Liver (tissue), 9 donors: ENCODE data around the gene BRCA1. TPM values are rescaled to one million over a fixed set of nuclear protein-coding genes. Genes with fewer than 3 reads are reported as not detected.

ENCODE experiments used
- DNase-seq: peaks from one replicate; pipeline ENCODE4 v3.0.0-alpha.2; 2017; ENCODE audit warnings: low spot score
- H3K27ac ChIP-seq, 2 donors: one replicate each; pipeline ENCODE4 v1.7.0; 2013; ENCODE audit warnings: inconsistent platforms in 2 of 2, low read length in 2 of 2, control low read depth in 1 of 2, low read depth in 1 of 2, mild to moderate bottlenecking in 1 of 2
- H3K27me3 ChIP-seq, 4 donors: one replicate each; pipeline versions ENCODE4 v1.6.1 to v1.7.0; 2013; ENCODE audit warnings: low read length in 3 of 4, inconsistent platforms in 1 of 4, mild to moderate bottlenecking in 1 of 4, moderate library complexity in 1 of 4; ENCODE audit not compliant: control insufficient read depth in 4 of 4, insufficient read depth in 4 of 4
- H3K36me3 ChIP-seq, 4 donors: one replicate each; pipeline versions ENCODE4 v1.6.1 to v1.7.0; 2013; ENCODE audit warnings: low read length in 3 of 4, mild to moderate bottlenecking in 3 of 4, low read depth in 1 of 4, moderate library complexity in 1 of 4; ENCODE audit not compliant: control insufficient read depth in 4 of 4, insufficient read depth in 3 of 4
- H3K4me1 ChIP-seq, 4 donors: one replicate each; pipeline versions ENCODE4 v1.6.1 to v1.7.0; 2013; ENCODE audit warnings: low read length in 3 of 4, mild to moderate bottlenecking in 3 of 4, moderate library complexity in 1 of 4; ENCODE audit not compliant: control insufficient read depth in 4 of 4, insufficient read depth in 4 of 4
- H3K4me3 ChIP-seq, 3 donors: one replicate each; pipeline versions ENCODE4 v1.6.1 to v1.7.0; 2013; ENCODE audit warnings: low read length in 3 of 3, control low read depth in 1 of 3, low read depth in 1 of 3, mild to moderate bottlenecking in 1 of 3
- H3K9ac ChIP-seq, 2 donors: one replicate each; pipeline ENCODE4 v1.7.0; 2013; ENCODE audit warnings: low read length in 2 of 2, mild to moderate bottlenecking in 2 of 2, moderate library complexity in 2 of 2, control low read depth in 1 of 2, low read depth in 1 of 2
- H3K9me3 ChIP-seq, 4 donors: one replicate each; pipeline versions ENCODE4 v1.6.1 to v1.7.0; 2013; ENCODE audit warnings: low read length in 3 of 4; ENCODE audit not compliant: control insufficient read depth in 4 of 4
- EGR1 ChIP-seq, 2 donors: IDR thresholded peaks; 2 replicates each; pipeline ENCODE4 v1.6.1; 2016 to 2018; ENCODE audit warnings: antibody characterized with exemption in 2 of 2, low read depth in 2 of 2
- FOXA1 ChIP-seq: IDR thresholded peaks from 2 replicates; pipeline ENCODE4 v1.6.1; 2016; ENCODE audit warnings: antibody characterized with exemption
- FOXA2 ChIP-seq: IDR thresholded peaks from 2 replicates; pipeline ENCODE4 v1.6.1; 2016; ENCODE audit warnings: antibody characterized with exemption
- GABPA ChIP-seq, 2 donors: IDR thresholded peaks in 1 of 2; conservative IDR thresholded peaks in 1 of 2; 2 replicates each; pipeline ENCODE4 v1.6.1; 2016; ENCODE audit warnings: antibody characterized with exemption in 2 of 2, mild to moderate bottlenecking in 1 of 2, moderate library complexity in 1 of 2
- HNF4A ChIP-seq, 2 donors: conservative IDR thresholded peaks; 2 replicates each; pipeline ENCODE4 v1.6.1; 2016; ENCODE audit warnings: antibody characterized with exemption in 2 of 2, mild to moderate bottlenecking in 2 of 2
- HNF4G ChIP-seq: IDR thresholded peaks from 2 replicates; pipeline ENCODE4 v1.6.1; 2016; ENCODE audit warnings: antibody characterized with exemption
- JUND ChIP-seq, 2 donors: IDR thresholded peaks; 2 replicates each; pipeline ENCODE4 v1.6.1; 2016; ENCODE audit warnings: antibody characterized with exemption in 2 of 2
- NR2F2 ChIP-seq: IDR thresholded peaks from 2 replicates; pipeline ENCODE4 v1.6.1; 2016; ENCODE audit warnings: antibody characterized with exemption
- RAD21 ChIP-seq, 2 donors: IDR thresholded peaks; 2 replicates each; pipeline ENCODE4 v1.6.1; 2016; ENCODE audit warnings: antibody characterized with exemption in 2 of 2, mild to moderate bottlenecking in 2 of 2
- RXRA ChIP-seq, 2 donors: IDR thresholded peaks; 2 replicates each; pipeline ENCODE4 v1.6.1; 2017 to 2018; ENCODE audit warnings: antibody characterized with exemption in 2 of 2, mild to moderate bottlenecking in 1 of 2
- SP1 ChIP-seq: IDR thresholded peaks from 2 replicates; pipeline ENCODE4 v1.6.1; 2018; ENCODE audit warnings: antibody characterized with exemption, mild to moderate bottlenecking
- TAF1 ChIP-seq: conservative IDR thresholded peaks from 2 replicates; pipeline ENCODE4 v1.6.1; 2016; ENCODE audit warnings: antibody characterized with exemption, mild to moderate bottlenecking
- YY1 ChIP-seq: IDR thresholded peaks from 2 replicates; pipeline ENCODE4 v1.6.1; 2016; ENCODE audit warnings: antibody characterized with exemption, mild to moderate bottlenecking
- ZBTB33 ChIP-seq: IDR thresholded peaks from 2 replicates; pipeline ENCODE4 v1.6.1; 2016; ENCODE audit warnings: antibody characterized with exemption
- WGBS: extraction: QIAGEN DNeasy Blood & Tissue Kit; methylation state at CpG from one replicate; pipeline ENCODE4 v1.1.7; 2013; 5-methylcytosine and 5-hydroxymethylcytosine counted together
- polyA plus RNA-seq, 2 donors: library from polyadenylated mRNA; stranded (reverse) in 1 of 2; unstranded in 1 of 2; fragments of 200-250 nt in 1 of 2; fragments of >200 nt in 1 of 2; fragmentation: Nextera tagmentation in 1 of 2; extraction: Ambion mirVana in 1 of 2; gene quantifications; one replicate each; pipeline versions ENCODE4 v1.2.1 to v1.2.3, GENCODE V29; 2013 to 2015
- total RNA-seq, 2 donors: library from RNA; depleted of rRNA; stranded (reverse); fragments of >200 nt; gene quantifications; one replicate each; pipeline ENCODE4 v1.2.3, GENCODE V29; 2014
- TF ChIP-seq, protein P1 (sequence below): IDR thresholded peaks from 2 replicates; pipeline ENCODE4 v1.6.1; 2016; ENCODE audit warnings: antibody characterized with exemption, mild to moderate bottlenecking
- TF ChIP-seq, protein P2 (sequence below): IDR thresholded peaks from 2 replicates; pipeline ENCODE4 v1.6.1; 2016; ENCODE audit warnings: antibody characterized with exemption
- TF ChIP-seq, protein P3 (sequence below): IDR thresholded peaks from 2 replicates; pipeline ENCODE4 v1.6.1; 2016; ENCODE audit warnings: antibody characterized with exemption
- TF ChIP-seq, protein P4 (sequence below): fragments of 150-350 bp; IDR thresholded peaks from 2 replicates; pipeline ENCODE4 v1.5.1; 2017; ENCODE audit warnings: improper control_type of control experiment, low read depth, low read length; ENCODE audit not compliant: missing input control
- donor health status: healthy.
- donor health status: healthy.
- donor health status: healthy.
- donor health status: healthy.
- donor health status: healthy.

BRCA1 gene
- total and polyA plus RNA-seq, 4 donors = 1.5 to 18.6 (median 12.8) TPM

DNA sequence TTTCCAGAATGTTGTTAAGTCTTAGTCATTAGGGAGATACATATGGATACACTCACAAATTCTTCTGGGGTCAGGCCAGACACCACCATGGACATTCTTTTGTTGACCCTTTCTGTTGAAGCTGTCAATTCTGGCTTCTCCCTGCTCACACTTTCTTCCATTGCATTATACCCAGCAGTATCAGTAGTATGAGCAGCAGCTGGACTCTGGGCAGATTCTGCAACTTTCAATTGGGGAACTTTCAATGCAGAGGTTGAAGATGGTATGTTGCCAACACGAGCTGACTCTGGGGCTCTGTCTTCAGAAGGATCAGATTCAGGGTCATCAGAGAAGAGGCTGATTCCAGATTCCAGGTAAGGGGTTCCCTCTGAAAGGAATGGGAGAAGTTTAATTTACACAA, 54.3 kb downstream of the BRCA1 start:
- Histone ChIP-seq H3K27ac (no peak overlapping the region), H3K4me3 (no peak overlapping the region), H3K9me3 (no peaks in the 10 kb centered on the region), H3K9ac (no peak overlapping the region), H3K27me3 (no peaks in the 10 kb centered on the region), H3K36me3 (peaks cover 0 to 2% (median 0%) of the 10 kb centered on the region in 4 donors), H3K4me1 (peaks cover 4 to 21% (median 20%) of the 10 kb centered on the region in 4 donors)
- DNase-seq = no peak
- TF ChIP-seq, protein P1, sequence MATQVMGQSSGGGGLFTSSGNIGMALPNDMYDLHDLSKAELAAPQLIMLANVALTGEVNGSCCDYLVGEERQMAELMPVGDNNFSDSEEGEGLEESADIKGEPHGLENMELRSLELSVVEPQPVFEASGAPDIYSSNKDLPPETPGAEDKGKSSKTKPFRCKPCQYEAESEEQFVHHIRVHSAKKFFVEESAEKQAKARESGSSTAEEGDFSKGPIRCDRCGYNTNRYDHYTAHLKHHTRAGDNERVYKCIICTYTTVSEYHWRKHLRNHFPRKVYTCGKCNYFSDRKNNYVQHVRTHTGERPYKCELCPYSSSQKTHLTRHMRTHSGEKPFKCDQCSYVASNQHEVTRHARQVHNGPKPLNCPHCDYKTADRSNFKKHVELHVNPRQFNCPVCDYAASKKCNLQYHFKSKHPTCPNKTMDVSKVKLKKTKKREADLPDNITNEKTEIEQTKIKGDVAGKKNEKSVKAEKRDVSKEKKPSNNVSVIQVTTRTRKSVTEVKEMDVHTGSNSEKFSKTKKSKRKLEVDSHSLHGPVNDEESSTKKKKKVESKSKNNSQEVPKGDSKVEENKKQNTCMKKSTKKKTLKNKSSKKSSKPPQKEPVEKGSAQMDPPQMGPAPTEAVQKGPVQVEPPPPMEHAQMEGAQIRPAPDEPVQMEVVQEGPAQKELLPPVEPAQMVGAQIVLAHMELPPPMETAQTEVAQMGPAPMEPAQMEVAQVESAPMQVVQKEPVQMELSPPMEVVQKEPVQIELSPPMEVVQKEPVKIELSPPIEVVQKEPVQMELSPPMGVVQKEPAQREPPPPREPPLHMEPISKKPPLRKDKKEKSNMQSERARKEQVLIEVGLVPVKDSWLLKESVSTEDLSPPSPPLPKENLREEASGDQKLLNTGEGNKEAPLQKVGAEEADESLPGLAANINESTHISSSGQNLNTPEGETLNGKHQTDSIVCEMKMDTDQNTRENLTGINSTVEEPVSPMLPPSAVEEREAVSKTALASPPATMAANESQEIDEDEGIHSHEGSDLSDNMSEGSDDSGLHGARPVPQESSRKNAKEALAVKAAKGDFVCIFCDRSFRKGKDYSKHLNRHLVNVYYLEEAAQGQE = no peak
- TF ChIP-seq HNF4A (conservative IDR thresholded peaks at IDR 0.05) (peak; percentile 40 to 60), RAD21 (IDR thresholded peaks at IDR 0.05) (peak in 1 of 2 donors; percentile 48), RXRA (IDR thresholded peaks at IDR 0.05) (peak in 1 of 2 donors; percentile 37), FOXA2 (no peak), SP1 (peak; percentile 18)
- 47% methylated on average over 1 of the region's 1 CpG for WGBS

DNA sequence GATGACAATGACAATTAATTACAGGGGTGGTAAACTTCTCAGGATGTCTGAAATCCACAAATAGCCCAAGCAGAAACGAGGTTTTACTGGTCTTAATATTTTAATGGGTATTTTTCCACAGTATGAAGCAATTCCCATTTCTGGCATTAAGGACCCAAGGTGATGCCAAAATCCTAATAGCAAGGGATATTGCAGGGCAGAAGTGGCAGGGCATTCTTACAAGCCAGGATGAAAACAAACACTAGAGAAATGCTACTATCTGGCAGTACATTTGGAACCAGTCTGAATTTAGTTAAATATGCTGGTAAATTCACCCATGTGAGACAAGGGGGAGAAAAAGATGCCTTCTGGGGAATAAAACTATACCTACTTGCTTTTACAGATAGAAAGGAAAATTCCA, 54.9 kb downstream of the BRCA1 start:
- Histone ChIP-seq H3K9ac (no peak overlapping the region), H3K4me1 (peaks cover 4 to 21% (median 20%) of the 10 kb centered on the region in 4 donors), H3K4me3 (no peak overlapping the region), H3K36me3 (peaks cover 0 to 2% (median 0%) of the 10 kb centered on the region in 4 donors), H3K9me3 (no peaks in the 10 kb centered on the region), H3K27ac (peak overlapping the region; percentile 6 to 87), H3K27me3 (no peaks in the 10 kb centered on the region)
- no peak for DNase-seq
- TF ChIP-seq TAF1 (no peak), JUND (IDR thresholded peaks at IDR 0.05) (no peak), EGR1 (IDR thresholded peaks at IDR 0.05; ENCODE audit: low read depth in 2 of 2) (no peak), FOXA1 (no peak), NR2F2 (no peak), SP1 (peak; percentile 41), HNF4A (conservative IDR thresholded peaks at IDR 0.05) (peak; percentile 36 to 38), FOXA2 (no peak), GABPA (IDR thresholded peaks at IDR 0.05 in 1 of 2, conservative IDR thresholded peaks at IDR 0.05 in 1 of 2) (no peak), ZBTB33 (peak; percentile 15), RAD21 (IDR thresholded peaks at IDR 0.05) (peak in 1 of 2 donors; percentile 29), YY1 (no peak), RXRA (IDR thresholded peaks at IDR 0.05) (peak; percentile 46 to 62), HNF4G (no peak)
- TF ChIP-seq, protein P2, sequence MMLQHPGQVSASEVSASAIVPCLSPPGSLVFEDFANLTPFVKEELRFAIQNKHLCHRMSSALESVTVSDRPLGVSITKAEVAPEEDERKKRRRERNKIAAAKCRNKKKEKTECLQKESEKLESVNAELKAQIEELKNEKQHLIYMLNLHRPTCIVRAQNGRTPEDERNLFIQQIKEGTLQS = no peak
- TF ChIP-seq, protein P1 = no peak
- TF ChIP-seq, protein P3, sequence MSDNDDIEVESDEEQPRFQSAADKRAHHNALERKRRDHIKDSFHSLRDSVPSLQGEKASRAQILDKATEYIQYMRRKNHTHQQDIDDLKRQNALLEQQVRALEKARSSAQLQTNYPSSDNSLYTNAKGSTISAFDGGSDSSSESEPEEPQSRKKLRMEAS = no peak
- TF ChIP-seq, protein P4, sequence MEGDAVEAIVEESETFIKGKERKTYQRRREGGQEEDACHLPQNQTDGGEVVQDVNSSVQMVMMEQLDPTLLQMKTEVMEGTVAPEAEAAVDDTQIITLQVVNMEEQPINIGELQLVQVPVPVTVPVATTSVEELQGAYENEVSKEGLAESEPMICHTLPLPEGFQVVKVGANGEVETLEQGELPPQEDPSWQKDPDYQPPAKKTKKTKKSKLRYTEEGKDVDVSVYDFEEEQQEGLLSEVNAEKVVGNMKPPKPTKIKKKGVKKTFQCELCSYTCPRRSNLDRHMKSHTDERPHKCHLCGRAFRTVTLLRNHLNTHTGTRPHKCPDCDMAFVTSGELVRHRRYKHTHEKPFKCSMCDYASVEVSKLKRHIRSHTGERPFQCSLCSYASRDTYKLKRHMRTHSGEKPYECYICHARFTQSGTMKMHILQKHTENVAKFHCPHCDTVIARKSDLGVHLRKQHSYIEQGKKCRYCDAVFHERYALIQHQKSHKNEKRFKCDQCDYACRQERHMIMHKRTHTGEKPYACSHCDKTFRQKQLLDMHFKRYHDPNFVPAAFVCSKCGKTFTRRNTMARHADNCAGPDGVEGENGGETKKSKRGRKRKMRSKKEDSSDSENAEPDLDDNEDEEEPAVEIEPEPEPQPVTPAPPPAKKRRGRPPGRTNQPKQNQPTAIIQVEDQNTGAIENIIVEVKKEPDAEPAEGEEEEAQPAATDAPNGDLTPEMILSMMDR = no peak
- WGBS = 36% methylated on average over 1 of the region's 1 CpG
